Uterus (tissue), 4 donors: ENCODE results near the gene C11orf21. TPM values are rescaled to one million over a fixed set of nuclear protein-coding genes. Genes with fewer than 3 reads are reported as not detected.
"Not testable (repeated sequence)": the region's sequence is repeated elsewhere in the genome, so short reads cannot be mapped to it uniquely, and the experiment has no call there.

Experiments used
- DNase-seq, 2 donors: peaks; one replicate each; pipeline ENCODE4 v3.0.0-alpha.2; 2019 to 2020
- H3K27ac ChIP-seq, 2 donors: fragments of 200-600 bp; sonication (generic); 1 replicate in 1 of 2; 2 replicates in 1 of 2; pipeline ENCODE4 v1.5.1; 2016 to 2018
- H3K27me3 ChIP-seq, 2 donors: fragments of 200-600 bp; sonication (generic); one replicate each; pipeline ENCODE4 v1.5.1; 2018 to 2019; ENCODE audit warnings: control low read depth in 1 of 2
- H3K36me3 ChIP-seq, 2 donors: fragments of 200-600 bp; sonication (generic); one replicate each; pipeline ENCODE4 v1.5.1; 2019; ENCODE audit warnings: control low read depth in 1 of 2
- H3K4me1 ChIP-seq, 2 donors: fragments of 200-600 bp; sonication (generic); one replicate each; pipeline ENCODE4 v1.5.1; 2018 to 2019; ENCODE audit warnings: control low read depth in 1 of 2
- H3K4me3 ChIP-seq, 2 donors: fragments of 200-600 bp; sonication (generic); 1 replicate in 1 of 2; 2 replicates in 1 of 2; pipeline ENCODE4 v1.5.1; 2018 to 2019; ENCODE audit warnings: mild to moderate bottlenecking in 1 of 2
- H3K9me3 ChIP-seq, 2 donors: fragments of 200-600 bp; sonication (generic); one replicate each; pipeline ENCODE4 v1.5.1; 2019; ENCODE audit warnings: control low read depth in 1 of 2
- CTCF ChIP-seq, 4 experiments: fragments of 200-600 bp in 2 of 4; fragments of 450-650 bp in 2 of 4; sonication (generic) in 2 of 4; IDR thresholded peaks; one replicate each; pipeline ENCODE4 v1.5.1; 2016 to 2019; ENCODE audit warnings: antibody characterized with exemption in 4 of 4, mild to moderate bottlenecking in 2 of 4, moderate library complexity in 1 of 4
- POLR2A ChIP-seq, 2 donors: fragments of 450-650 bp; IDR thresholded peaks; one replicate each; pipeline ENCODE4 v1.6.1; 2016; ENCODE audit warnings: antibody characterized with exemption in 2 of 2, mild to moderate bottlenecking in 1 of 2, moderate library complexity in 1 of 2
- intact Hi-C: fragments of 100-400 bp; cut with DNase I; formaldehyde crosslinking; loops from one replicate; pipeline ENCODE4 v1.15.1; 2023; ENCODE audit warnings: low total_unique reads
- total RNA-seq, 4 donors: library from RNA; depleted of rRNA in 3 of 4; stranded (reverse); fragments of >200 nt in 3 of 4; gene quantifications; one replicate each; pipeline versions ENCODE4 v1.1.0 to v1.2.4, GENCODE V29; 2014 to 2023
- donor health status: DM: yes; HTN: yes; CAD: no.

C11orf21 gene
- total RNA-seq, 4 donors from 2014 or later: 1.7 to 1.8 TPM; not detected in 2

DNA sequence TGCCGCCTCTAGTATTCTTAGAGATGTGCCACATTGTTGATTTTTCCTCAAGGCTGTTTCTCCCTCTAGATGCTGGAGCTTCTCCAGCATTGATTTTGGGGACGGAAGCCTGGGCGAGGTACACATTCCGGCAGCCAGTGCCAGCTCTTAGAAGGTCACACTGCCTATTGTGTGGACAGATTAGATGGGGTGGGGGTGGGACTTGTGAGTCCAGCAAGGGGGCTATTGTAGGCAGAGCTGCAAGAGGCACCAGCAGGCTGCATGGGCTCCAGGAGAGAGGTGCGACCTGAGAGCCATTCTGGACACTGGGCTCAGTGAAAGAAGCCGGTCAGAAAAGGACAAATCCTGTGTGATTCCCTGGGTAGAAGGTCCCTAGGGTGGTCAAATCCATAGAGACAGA is 12.4 kb downstream of the C11orf21 start:
- no peak overlapping the region for H3K4me3 ChIP-seq
- H3K36me3 ChIP-seq: no peaks in the 10 kb centered on the region
- H3K27me3 ChIP-seq: no peaks in the 10 kb centered on the region
- peaks cover 0 to 2% of the 10 kb centered on the region in 2 donors for H3K4me1 ChIP-seq
- H3K27ac ChIP-seq: no peak overlapping the region
- DNase-seq: peak; percentile 8 to 11
- TF ChIP-seq CTCF (IDR thresholded peaks at IDR 0.05) (no peak), POLR2A (IDR thresholded peaks at IDR 0.05) (no peak)
- H3K9me3 ChIP-seq: no peaks in the 10 kb centered on the region
- intact Hi-C loops: no loop called here

GRCh38 chr11:2287091-2287490 is 14.6 kb downstream of the C11orf21 start:
- Histone ChIP-seq H3K4me1 (peaks cover 0 to 2% of the 10 kb centered on the region in 2 donors), H3K36me3 (no peaks in the 10 kb centered on the region), H3K27me3 (no peaks in the 10 kb centered on the region), H3K9me3 (no peaks in the 10 kb centered on the region), H3K27ac (peak overlapping the region; percentile 50 to 55), H3K4me3 (no peak overlapping the region)
- TF ChIP-seq POLR2A (IDR thresholded peaks at IDR 0.05): no peak
- no peak for TF ChIP-seq CTCF (IDR thresholded peaks at IDR 0.05)
- intact Hi-C loops: no loop called here
- DNase-seq: peak in 1 of 2 donors; percentile 54

DNA sequence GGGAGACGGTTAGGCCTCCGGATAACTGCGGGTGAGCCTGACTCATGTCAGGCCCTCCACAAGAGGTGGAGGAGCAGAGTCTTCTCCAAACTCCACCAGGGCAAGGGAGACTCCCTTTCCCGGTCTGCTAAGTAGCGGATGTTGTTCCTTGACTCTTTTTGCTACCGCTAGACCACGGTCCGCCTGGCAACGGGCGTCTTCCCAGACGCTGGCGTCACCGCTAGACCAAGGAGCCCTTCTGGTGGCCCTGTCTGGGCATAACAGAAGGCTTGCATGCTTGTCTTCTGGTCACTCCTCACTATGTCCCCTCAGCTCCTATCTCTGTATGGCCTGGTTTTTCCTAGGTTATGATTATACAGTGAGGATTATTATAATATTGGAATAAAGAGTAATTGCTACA is 15.4 kb downstream of the C11orf21 start:
- DNase-seq: peak in 1 of 2 donors; percentile 3
- intact Hi-C loops, H3K27me3 ChIP-seq: not testable (repeated sequence)

DNA sequence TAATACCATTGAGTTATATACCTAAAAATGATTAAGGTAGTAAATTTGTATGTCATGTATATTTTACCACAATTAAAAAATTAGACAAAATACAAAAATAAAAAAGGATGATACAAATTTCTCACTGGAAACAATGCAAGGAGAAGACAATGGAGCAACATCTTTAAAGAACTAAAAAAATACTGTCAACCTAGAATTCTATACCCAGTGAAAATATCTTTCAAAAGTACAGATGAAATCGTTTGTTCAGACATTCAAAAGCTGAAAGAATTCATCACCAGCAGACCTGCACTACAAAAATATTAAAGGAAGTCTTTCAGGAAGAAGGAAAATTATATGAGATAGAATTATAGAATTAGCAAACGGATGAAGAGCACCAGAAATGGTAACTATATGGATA is 21.5 kb downstream of the C11orf21 start:
- Histone ChIP-seq H3K4me1 (no peaks in the 10 kb centered on the region), H3K27ac (no peak overlapping the region), H3K36me3 (no peaks in the 10 kb centered on the region), H3K4me3 (no peak overlapping the region), H3K9me3 (no peaks in the 10 kb centered on the region), H3K27me3 (no peaks in the 10 kb centered on the region)
- intact Hi-C loops: no loop called here
- no peak for DNase-seq
- TF ChIP-seq POLR2A (IDR thresholded peaks at IDR 0.05) (no peak), CTCF (IDR thresholded peaks at IDR 0.05) (no peak)

More for the DNA sequence above, 15.4 kb downstream of the C11orf21 start:
- H3K36me3 ChIP-seq, H3K9me3 ChIP-seq, H3K4me3 ChIP-seq, H3K4me1 ChIP-seq, H3K27ac ChIP-seq: not testable (repeated sequence)

DNA sequence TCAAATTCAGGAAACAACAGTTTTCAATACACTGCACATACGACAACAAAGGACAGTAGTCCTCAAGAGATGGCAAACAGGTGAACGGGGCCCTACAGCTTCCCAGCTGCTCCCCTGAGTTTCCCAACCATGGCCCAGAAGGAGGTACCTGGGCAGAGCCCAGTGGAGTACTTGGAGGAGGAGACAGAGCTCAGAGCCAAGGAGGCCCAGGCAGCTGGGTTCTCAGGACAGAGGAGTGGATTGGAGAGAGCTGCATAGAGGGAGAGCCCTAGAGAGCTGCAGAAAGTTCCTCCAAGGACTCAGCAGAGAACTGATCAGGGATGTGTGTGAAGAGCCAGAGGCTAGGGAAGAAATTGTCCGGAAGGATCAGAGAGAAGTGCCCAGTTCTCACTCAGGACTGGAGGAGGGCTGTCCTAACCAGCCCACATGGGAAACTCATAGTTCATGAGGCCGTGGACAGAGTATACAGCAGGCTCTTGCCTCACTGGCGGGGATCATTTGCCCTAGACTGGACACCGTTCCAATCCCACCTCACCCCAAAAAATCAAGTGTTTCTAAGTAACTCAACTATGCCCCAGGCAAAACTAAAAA is 23.7 kb downstream of the C11orf21 start:
- H3K27ac ChIP-seq: peak overlapping the region; percentile 53 to 69
- TF ChIP-seq CTCF (IDR thresholded peaks at IDR 0.05): no peak
- no peak for TF ChIP-seq POLR2A (IDR thresholded peaks at IDR 0.05)
- no peaks in the 10 kb centered on the region for H3K9me3 ChIP-seq

DNA sequence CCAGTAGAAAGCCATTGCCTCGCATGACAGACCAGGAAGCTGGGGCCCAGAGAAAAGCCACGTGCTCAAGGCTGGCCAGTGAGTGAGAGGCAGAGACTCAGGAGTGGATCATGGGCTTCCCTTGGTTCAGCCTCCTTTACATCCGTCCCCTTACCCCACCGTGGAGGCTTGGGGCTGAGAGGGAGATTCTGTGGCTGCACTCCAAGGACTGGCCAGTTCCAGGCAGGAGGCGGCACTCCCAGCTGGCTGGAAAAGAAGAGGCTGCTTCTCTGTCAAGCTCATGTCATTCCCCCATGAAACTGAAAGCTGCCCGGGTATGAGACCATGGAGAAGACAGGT is 24.7 kb downstream of the C11orf21 start:
- no peaks in the 10 kb centered on the region for H3K36me3 ChIP-seq
- H3K27me3 ChIP-seq: no peaks in the 10 kb centered on the region
- H3K4me1 ChIP-seq: no peaks in the 10 kb centered on the region
- H3K4me3 ChIP-seq: no peak overlapping the region
- TF ChIP-seq CTCF (IDR thresholded peaks at IDR 0.05): no peak
- TF ChIP-seq POLR2A (IDR thresholded peaks at IDR 0.05): no peak
- DNase-seq: peak in 1 of 2 donors; percentile 18
- intact Hi-C loops: no loop called here
- H3K27ac ChIP-seq: peak overlapping the region; percentile 65 to 69
- H3K9me3 ChIP-seq: no peaks in the 10 kb centered on the region

More for the DNA sequence above, 23.7 kb downstream of the C11orf21 start:
- Histone ChIP-seq H3K27me3 (no peaks in the 10 kb centered on the region), H3K36me3 (no peaks in the 10 kb centered on the region), H3K4me3 (no peak overlapping the region), H3K4me1 (no peaks in the 10 kb centered on the region)
- DNase-seq: peak in 1 of 2 donors; percentile 25
- intact Hi-C loops: no loop called here
